ENCODE measurements around the gene RAD51C.

GRCh38 chr17:58779446-58779845, 87.0 kb downstream of the RAD51C start:
- TF ChIP-seq, protein P1, sequence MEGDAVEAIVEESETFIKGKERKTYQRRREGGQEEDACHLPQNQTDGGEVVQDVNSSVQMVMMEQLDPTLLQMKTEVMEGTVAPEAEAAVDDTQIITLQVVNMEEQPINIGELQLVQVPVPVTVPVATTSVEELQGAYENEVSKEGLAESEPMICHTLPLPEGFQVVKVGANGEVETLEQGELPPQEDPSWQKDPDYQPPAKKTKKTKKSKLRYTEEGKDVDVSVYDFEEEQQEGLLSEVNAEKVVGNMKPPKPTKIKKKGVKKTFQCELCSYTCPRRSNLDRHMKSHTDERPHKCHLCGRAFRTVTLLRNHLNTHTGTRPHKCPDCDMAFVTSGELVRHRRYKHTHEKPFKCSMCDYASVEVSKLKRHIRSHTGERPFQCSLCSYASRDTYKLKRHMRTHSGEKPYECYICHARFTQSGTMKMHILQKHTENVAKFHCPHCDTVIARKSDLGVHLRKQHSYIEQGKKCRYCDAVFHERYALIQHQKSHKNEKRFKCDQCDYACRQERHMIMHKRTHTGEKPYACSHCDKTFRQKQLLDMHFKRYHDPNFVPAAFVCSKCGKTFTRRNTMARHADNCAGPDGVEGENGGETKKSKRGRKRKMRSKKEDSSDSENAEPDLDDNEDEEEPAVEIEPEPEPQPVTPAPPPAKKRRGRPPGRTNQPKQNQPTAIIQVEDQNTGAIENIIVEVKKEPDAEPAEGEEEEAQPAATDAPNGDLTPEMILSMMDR (IDR thresholded peaks at IDR 0.05) = no peak
- no peak for TF ChIP-seq ZFX (IDR thresholded peaks at IDR 0.05; ENCODE audit: borderline replicate concordance)

Measured in 22Rv1 (cell line).